Motor neuron (in vitro differentiated cells): ENCODE measurements around the gene SEPTIN2. TPM values are rescaled to one million over a fixed set of nuclear protein-coding genes. Genes with fewer than 3 reads are reported as not detected.
"Not testable (repeated sequence)": the region's sequence is repeated elsewhere in the genome, so short reads cannot be mapped to it uniquely, and the experiment has no call there.

Experiments used
- ATAC-seq, 8 experiments: fragments of 200-7000 bp; cut with Tn5 transposase; replicated peaks in 6 of 8; 2 replicates each; pipeline ENCODE4 v1.8.0; 2021; ENCODE audit warnings: mild to moderate bottlenecking in 8 of 8, moderate library complexity in 8 of 8
- H3K27ac ChIP-seq, 2 donors: fragments of 250-450 bp; sonication (Bioruptor Pico); 2 replicates each; pipeline ENCODE4 v1.9.0; 2021; ENCODE audit warnings: antibody characterized with exemption in 2 of 2, mild to moderate bottlenecking in 2 of 2, moderate library complexity in 1 of 2
- H3K4me1 ChIP-seq, 2 donors: fragments of 250-450 bp; sonication (Bioruptor Pico); replicated peaks in 1 of 2; 2 replicates each; pipeline ENCODE4 v1.6.1; 2021; ENCODE audit warnings: antibody characterized with exemption in 2 of 2, mild to moderate bottlenecking in 2 of 2, moderate library complexity in 1 of 2
- H3K4me3 ChIP-seq, 5 donors: fragments of 250-450 bp; sonication (Bioruptor Pico); 2 replicates each; pipeline ENCODE4 v1.9.0; 2021; ENCODE audit warnings: antibody characterized with exemption in 5 of 5, mild to moderate bottlenecking in 5 of 5, moderate library complexity in 4 of 5
- WGBS, 10 experiments: fragments of 450-650 bp; shearing (Covaris generic); methylation state at CpG; one replicate each; pipeline ENCODE4 v1.0.0; 2022; 5-methylcytosine and 5-hydroxymethylcytosine counted together
- in situ Hi-C, 9 experiments: fragments of 400-800 bp; cut with MboI; loops; one replicate each; pipeline ENCODE4 v1.15.0; 2021; ENCODE audit warnings: low sequenced_read_pairs in 9 of 9, low pct_unique_long_range_greater_than_20kb in 2 of 9; ENCODE audit not compliant: unreplicated experiment in 9 of 9
- total RNA-seq, 8 experiments: library from RNA; unstranded; fragments of 300-600 nt; gene quantifications; 2 replicates each; pipeline versions ENCODE4 v1.2.3 to v1.2.4, GENCODE V29; 2022

The SEPTIN2 gene
- total RNA-seq, 8 experiments from 2014 or later = 163 to 382 (median 269) TPM

GRCh38 chr2:241275504-241275903 lies 40.2 kb upstream of the SEPTIN2 start:
- 67 to 100% (median 100%) methylated on average over 1 of the region's 1 CpG; no CpG with 5 or more reads in 1 of the 10 experiments for WGBS, 10 experiments
- H3K27ac ChIP-seq = no peak overlapping the region
- in situ Hi-C loops = no loop called here
- peaks cover 22 to 24% of the 10 kb centered on the region in 2 donors for H3K4me1 ChIP-seq
- no peak for ATAC-seq
- no peak overlapping the region for H3K4me3 ChIP-seq

- WGBS, 10 experiments = 82 to 100% (median 100%) methylated on average over 1 of the region's 1 CpG; no CpG with 5 or more reads in 1 of the 10 experiments
- H3K4me1 ChIP-seq = peaks cover 22% of the 10 kb centered on the region in 2 donors
- ATAC-seq = no peak
- H3K4me3 ChIP-seq = no peak overlapping the region
- in situ Hi-C loops = no loop called here
- no peak overlapping the region for H3K27ac ChIP-seq
These were observed 39.8 kb upstream of the SEPTIN2 start for GRCh38 chr2:241275910-241276309.

GRCh38 chr2:241278306-241278705 lies 37.4 kb upstream of the SEPTIN2 start:
- 84 to 100% (median 98%) methylated on average over 1 to 7 of the region's 7 CpGs; no CpG with 5 or more reads in 3 of the 10 experiments for WGBS, 10 experiments
- H3K4me3 ChIP-seq, H3K27ac ChIP-seq, in situ Hi-C loops, ATAC-seq: not testable (repeated sequence)
- peaks cover 22 to 29% of the 10 kb centered on the region in 2 donors for H3K4me1 ChIP-seq

- in situ Hi-C loops = no loop called here
- Histone ChIP-seq H3K27ac (peak overlapping the region; percentile 59 to 65), H3K4me3 (no peak overlapping the region), H3K4me1 (peaks cover 19 to 29% of the 10 kb centered on the region in 2 donors)
- peak in 5 of 8 experiments; percentile 92 to 96 (median 94) for ATAC-seq
- 20 to 73% (median 56%) methylated on average over 2 to 4 of the region's 8 CpGs; no CpG with 5 or more reads in 2 of the 10 experiments for WGBS, 10 experiments
These were observed 36.3 kb upstream of the SEPTIN2 start for GRCh38 chr2:241279413-241279812.

- ATAC-seq = peak in 5 of 8 experiments; percentile 40 to 59 (median 46)
- Histone ChIP-seq H3K4me3 (no peak overlapping the region), H3K27ac (peak overlapping the region; percentile 59 to 65), H3K4me1 (peaks cover 19 to 29% of the 10 kb centered on the region in 2 donors)
- 75 to 100% (median 88%) methylated on average over 1 to 2 of the region's 3 CpGs; no CpG with 5 or more reads in 6 of the 10 experiments for WGBS, 10 experiments
- in situ Hi-C loops = no loop called here
These were observed 35.9 kb upstream of the SEPTIN2 start for GRCh38 chr2:241279828-241280227.

- H3K27ac ChIP-seq = no peak overlapping the region
- no peak for ATAC-seq
- H3K4me3 ChIP-seq = no peak overlapping the region
- in situ Hi-C loops = no loop called here
- WGBS, 10 experiments = 85 to 100% (median 100%) methylated on average over 2 to 4 of the region's 4 CpGs; no CpG with 5 or more reads in 1 of the 10 experiments
- H3K4me1 ChIP-seq = peaks cover 19 to 29% of the 10 kb centered on the region in 2 donors
These were observed 35.4 kb upstream of the SEPTIN2 start for GRCh38 chr2:241280291-241280690.

- peak in 5 of 8 experiments; percentile 71 to 82 (median 77) for ATAC-seq
- WGBS, 10 experiments = 17 to 56% (median 23%) methylated on average over 2 to 5 of the region's 5 CpGs; no CpG with 5 or more reads in 2 of the 10 experiments
- no peak overlapping the region for H3K4me3 ChIP-seq
- H3K27ac ChIP-seq = peak overlapping the region in 1 of 2 donors; percentile 15
- in situ Hi-C loops = no loop called here
- peaks cover 19 to 29% of the 10 kb centered on the region in 2 donors for H3K4me1 ChIP-seq
These were observed 33.2 kb upstream of the SEPTIN2 start for GRCh38 chr2:241282555-241282954.

- in situ Hi-C loops = no loop called here
- no peak overlapping the region for H3K4me3 ChIP-seq
- peaks cover 11 to 13% of the 10 kb centered on the region in 2 donors for H3K4me1 ChIP-seq
- no peak overlapping the region for H3K27ac ChIP-seq
- 78 to 100% (median 100%) methylated on average over 1 of the region's 1 CpG; no CpG with 5 or more reads in 4 of the 10 experiments for WGBS, 10 experiments
- no peak for ATAC-seq
These were observed 30.1 kb upstream of the SEPTIN2 start for GRCh38 chr2:241285596-241285995.

GRCh38 chr2:241286348-241287090 lies 29.2 kb upstream of the SEPTIN2 start:
- H3K4me3 ChIP-seq = no peak overlapping the region
- 80 to 100% (median 90%) methylated on average over 1 to 7 of the region's 9 CpGs; no CpG with 5 or more reads in 4 of the 10 experiments for WGBS, 10 experiments
- no peak for ATAC-seq
- H3K4me1 ChIP-seq = peaks cover 11 to 13% of the 10 kb centered on the region in 2 donors
- in situ Hi-C loops = no loop called here
- H3K27ac ChIP-seq = no peak overlapping the region

- WGBS, 10 experiments = 80 to 100% (median 100%) methylated on average over 1 to 2 of the region's 3 CpGs; no CpG with 5 or more reads in 5 of the 10 experiments
- in situ Hi-C loops = no loop called here
- ATAC-seq = peak in 1 of 8 experiments; percentile 57
- Histone ChIP-seq H3K4me3 (no peak overlapping the region), H3K27ac (no peak overlapping the region), H3K4me1 (no peaks in the 10 kb centered on the region)
These were observed 27.3 kb upstream of the SEPTIN2 start for GRCh38 chr2:241288324-241288888.

- H3K4me3 ChIP-seq = no peak overlapping the region
- no peak for ATAC-seq
- 72 to 100% (median 93%) methylated on average over 2 to 4 of the region's 4 CpGs; no CpG with 5 or more reads in 1 of the 10 experiments for WGBS, 10 experiments
- no peak overlapping the region for H3K27ac ChIP-seq
- in situ Hi-C loops = no loop called here
- H3K4me1 ChIP-seq = no peaks in the 10 kb centered on the region
These were observed 26.7 kb upstream of the SEPTIN2 start for GRCh38 chr2:241289053-241289452.

- Histone ChIP-seq H3K4me3 (no peak overlapping the region), H3K4me1 (no peaks in the 10 kb centered on the region), H3K27ac (no peak overlapping the region)
- ATAC-seq = no peak
- WGBS, 10 experiments = 67 to 100% (median 89%) methylated on average over 1 to 3 of the region's 3 CpGs; no CpG with 5 or more reads in 1 of the 10 experiments
- in situ Hi-C loops = no loop called here
These were observed 26.1 kb upstream of the SEPTIN2 start for GRCh38 chr2:241289597-241289996.

- ATAC-seq = peak in 2 of 8 experiments; percentile 58 to 67
- Histone ChIP-seq H3K4me1 (no peaks in the 10 kb centered on the region), H3K27ac (no peak overlapping the region), H3K4me3 (no peak overlapping the region)
- in situ Hi-C loops = no loop called here
- WGBS, 10 experiments = 57 to 94% (median 87%) methylated on average over 3 to 6 of the region's 6 CpGs; no CpG with 5 or more reads in 2 of the 10 experiments
These were observed 24.6 kb upstream of the SEPTIN2 start for GRCh38 chr2:241291153-241291552.
